GM23248 (cell line): Measurements from ENCODE around the gene ZNF408. TPM values are rescaled to one million over a fixed set of nuclear protein-coding genes. Genes with fewer than 3 reads are reported as not detected.

ENCODE experiments used
- DNase-seq: peaks from one replicate; pipeline ENCODE4 v3.0.0-alpha.2; 2015
- H2AFZ ChIP-seq: fragments of 200-600 bp; sonication (generic); 2 replicates; pipeline ENCODE4 v1.6.1; 2016; ENCODE audit warnings: antibody characterized with exemption
- H3F3A ChIP-seq: fragments of 200-600 bp; sonication (generic); 2 replicates; pipeline ENCODE4 v1.6.1; 2016; ENCODE audit warnings: mild to moderate bottlenecking, antibody characterized with exemption, mixed run types; ENCODE audit not compliant: insufficient read depth
- H3K27ac ChIP-seq: fragments of 200-600 bp; sonication (generic); 2 replicates; pipeline ENCODE4 v1.5.1; 2016; ENCODE audit warnings: mild to moderate bottlenecking
- H3K27me3 ChIP-seq: fragments of 200-600 bp; sonication (generic); replicated peaks from 2 replicates; pipeline ENCODE4 v1.6.1; 2016; ENCODE audit warnings: mild to moderate bottlenecking; ENCODE audit not compliant: insufficient read depth
- H3K36me3 ChIP-seq: fragments of 200-600 bp; sonication (generic); 2 replicates; pipeline ENCODE4 v1.6.1; 2016; ENCODE audit warnings: low read depth, mild to moderate bottlenecking
- H3K4me1 ChIP-seq: fragments of 200-600 bp; sonication (generic); 2 replicates; pipeline ENCODE4 v1.6.1; 2016; ENCODE audit warnings: mild to moderate bottlenecking; ENCODE audit not compliant: insufficient read depth
- H3K4me2 ChIP-seq: fragments of 200-600 bp; sonication (generic); one replicate; pipeline ENCODE4 v1.6.1; 2016; ENCODE audit warnings: mild to moderate bottlenecking; ENCODE audit not compliant: unreplicated experiment
- H3K4me3 ChIP-seq: fragments of 200-600 bp; sonication (generic); 2 replicates; pipeline ENCODE4 v1.5.1; 2016; ENCODE audit warnings: mild to moderate bottlenecking
- H3K79me2 ChIP-seq: fragments of 200-600 bp; sonication (generic); 2 replicates; pipeline ENCODE4 v1.6.1; 2016; ENCODE audit warnings: mild to moderate bottlenecking; ENCODE audit not compliant: insufficient read depth
- H3K9ac ChIP-seq: fragments of 200-600 bp; sonication (generic); 2 replicates; pipeline ENCODE4 v1.6.1; 2016; ENCODE audit warnings: mild to moderate bottlenecking
- H3K9me2 ChIP-seq: fragments of 200-600 bp; sonication (generic); 2 replicates; pipeline ENCODE4 v1.6.1; 2016; ENCODE audit warnings: mixed run types, mild to moderate bottlenecking, moderate library complexity; ENCODE audit not compliant: insufficient read depth
- H3K9me3 ChIP-seq: fragments of 200-600 bp; sonication (generic); one replicate; pipeline ENCODE4 v1.6.1; 2017; ENCODE audit warnings: low read depth
- H4K20me1 ChIP-seq: fragments of 200-600 bp; sonication (generic); 2 replicates; pipeline ENCODE4 v1.6.0; 2016; ENCODE audit not compliant: insufficient read depth
- EZH2 ChIP-seq: fragments of 200-600 bp; sonication (generic); IDR thresholded peaks from 2 replicates; pipeline ENCODE4 v1.6.1; 2018; ENCODE audit warnings: antibody characterized with exemption, mild to moderate bottlenecking; ENCODE audit not compliant: insufficient read depth, poor library complexity, severe bottlenecking
- EZH2phosphoT487 ChIP-seq: fragments of 200-600 bp; sonication (generic); IDR thresholded peaks from 2 replicates; pipeline ENCODE4 v1.6.1; 2018; ENCODE audit warnings: antibody characterized with exemption, moderate library complexity, mild to moderate bottlenecking, low read depth; ENCODE audit not compliant: insufficient read depth
- WGBS, 2 experiments: methylation state at CpG; one replicate each; pipeline ENCODE4 v1.1.6; 2015 to 2017; ENCODE audit warnings: low lambda C conversion rate in 2 of 2, low coverage in 1 of 2; ENCODE audit errors: missing lambda C conversion rate in 2 of 2; 5-methylcytosine and 5-hydroxymethylcytosine counted together
- in situ Hi-C: fragments of 300-500 bp; cut with MboI; formaldehyde crosslinking; loops from 2 replicates; pipeline ENCODE4 v1.15.0; 2020
- polyA plus RNA-seq: library from polyadenylated mRNA; unstranded; fragments of >200 nt; fragmentation: Nextera tagmentation; extraction: Ambion mirVana; gene quantifications from 2 replicates; pipeline ENCODE4 v1.2.1, GENCODE V29; 2016
- total RNA-seq: library from RNA; depleted of rRNA; stranded (reverse); fragments of >200 nt; shearing (Covaris generic); gene quantifications from 2 replicates; pipeline ENCODE4 v1.2.3, GENCODE V29; 2014

ZNF408 gene
- total and polyA plus RNA-seq, 2 experiments from 2014 or later = 9.6 to 9.9 TPM

DNA sequence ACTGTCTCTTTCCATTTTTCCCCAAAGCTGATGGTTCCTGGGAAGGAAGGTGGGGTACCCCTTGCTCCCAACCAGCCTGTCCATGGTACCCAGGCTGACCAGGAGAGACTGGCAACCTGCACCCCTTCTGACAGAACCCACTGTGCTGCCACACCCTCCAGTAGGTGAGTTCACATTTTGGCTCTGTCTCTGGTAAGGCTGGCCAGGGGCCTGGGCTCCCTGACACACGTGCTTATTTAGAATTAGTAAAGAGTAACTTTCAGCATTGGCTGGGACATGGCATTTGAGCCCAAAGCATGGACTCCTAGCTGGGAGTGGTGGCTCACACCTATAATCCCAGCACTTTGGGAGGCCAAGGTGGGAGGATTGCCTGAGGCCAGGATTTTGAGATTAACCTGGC is 35.5 kb upstream of the ZNF408 start:
- Histone ChIP-seq H3K36me3 (peaks cover 37% of the 10 kb centered on the region), H3K79me2 (no peaks in the 10 kb centered on the region), H3K4me2 (no peak overlapping the region), H3K27ac (no peak overlapping the region), H3K27me3 (no peaks in the 10 kb centered on the region), H3K9ac (no peak overlapping the region), H3K4me3 (no peak overlapping the region), H3K4me1 (0 out of 2 replicates have a peak, but pooled peaks cover under 1% of the 10 kb centered on the region), H4K20me1 (no peaks in the 10 kb centered on the region), H3K9me2 (no peaks in the 10 kb centered on the region), H3K9me3 (no peaks in the 10 kb centered on the region), H3F3A (peaks cover 16% of the 10 kb centered on the region; the same call in 1 of the 2 replicates), H2AFZ (no peak overlapping the region)
- 100% methylated on average over 1 of the region's 1 CpG for WGBS, 2 experiments
- no peak for DNase-seq
- in situ Hi-C loops = no loop called here
- no peak for TF ChIP-seq EZH2
- TF ChIP-seq EZH2phosphoT487 = no peak

DNA sequence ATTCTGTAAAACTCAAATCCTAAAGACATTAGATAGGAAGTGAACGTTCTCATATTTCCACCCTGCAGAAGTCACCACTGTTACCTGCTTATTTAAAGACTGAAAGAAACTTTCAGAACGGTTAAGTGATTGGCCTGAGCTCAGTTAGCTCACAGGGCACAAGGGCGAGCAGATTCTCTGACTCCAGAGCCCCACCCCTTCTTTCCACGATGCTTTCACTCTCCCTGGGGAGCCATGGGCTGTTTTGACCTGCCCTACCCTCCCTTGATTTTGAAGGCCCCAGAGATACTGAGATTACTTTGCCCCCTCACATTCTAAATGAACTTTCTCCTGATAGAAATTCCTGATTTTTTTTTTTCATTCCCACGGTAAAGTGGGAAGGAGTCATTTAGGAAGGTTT is 34.3 kb upstream of the ZNF408 start:
- WGBS, 2 experiments = 46 to 56% methylated on average over 5 of the region's 5 CpGs
- H4K20me1 ChIP-seq = no peaks in the 10 kb centered on the region
- H3K9me3 ChIP-seq = no peaks in the 10 kb centered on the region
- no peaks in the 10 kb centered on the region for H3K9me2 ChIP-seq
- peaks cover 4% of the 10 kb centered on the region; the same call in 1 of the 2 replicates for H3K4me1 ChIP-seq
- no peak for DNase-seq
- H3K4me3 ChIP-seq = no peak overlapping the region
- no peaks in the 10 kb centered on the region for H3K27me3 ChIP-seq
- H3K4me2 ChIP-seq = no peak overlapping the region
- TF ChIP-seq EZH2 = no peak
- TF ChIP-seq EZH2phosphoT487 = no peak
- peaks cover 37% of the 10 kb centered on the region for H3K36me3 ChIP-seq
- H3K27ac ChIP-seq = no peak overlapping the region
- H3K9ac ChIP-seq = no peak overlapping the region
- H3F3A ChIP-seq = peaks cover 28% of the 10 kb centered on the region; the same call in 1 of the 2 replicates
- in situ Hi-C loops = no loop called here
- no peaks in the 10 kb centered on the region for H3K79me2 ChIP-seq
- H2AFZ ChIP-seq = no peak overlapping the region

DNA sequence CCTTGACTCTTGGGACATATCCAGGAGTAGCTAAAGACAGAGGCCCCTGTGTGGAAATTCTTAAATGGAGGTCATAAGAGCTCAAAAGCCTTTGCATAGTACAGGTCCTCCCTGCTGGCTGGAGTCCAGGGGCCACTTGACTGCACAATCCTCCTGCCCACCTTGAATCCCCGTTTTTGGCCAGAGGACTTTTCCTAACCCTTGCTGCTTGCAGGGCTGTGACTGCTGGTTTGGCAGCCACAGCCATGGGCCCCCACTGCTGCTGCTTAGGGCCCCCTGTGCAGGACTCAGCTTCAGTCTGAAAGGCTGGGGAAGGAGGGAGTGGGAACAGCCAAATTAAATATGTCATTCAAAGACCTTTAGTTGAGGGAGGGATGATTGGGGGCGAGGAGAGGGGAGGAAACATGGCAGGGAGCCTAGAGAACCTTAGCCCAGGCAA is 33.8 kb upstream of the ZNF408 start:
- no peak for TF ChIP-seq EZH2phosphoT487
- no peak for TF ChIP-seq EZH2
- Histone ChIP-seq H3K4me2 (no peak overlapping the region), H3K9me2 (no peaks in the 10 kb centered on the region), H3K4me1 (peaks cover 5% of the 10 kb centered on the region; the same call in 1 of the 2 replicates), H3K9me3 (no peaks in the 10 kb centered on the region), H3K27me3 (no peaks in the 10 kb centered on the region), H3K27ac (no peak overlapping the region), H2AFZ (no peak overlapping the region), H3F3A (peaks cover 32% of the 10 kb centered on the region; the same call in 1 of the 2 replicates), H3K36me3 (peaks cover 35% of the 10 kb centered on the region), H3K79me2 (no peaks in the 10 kb centered on the region), H3K9ac (no peak overlapping the region), H3K4me3 (no peak overlapping the region), H4K20me1 (no peaks in the 10 kb centered on the region)
- in situ Hi-C loops = no loop called here
- WGBS, 2 experiments = 62 to 74% methylated on average over 2 of the region's 2 CpGs
- DNase-seq = no peak

DNA sequence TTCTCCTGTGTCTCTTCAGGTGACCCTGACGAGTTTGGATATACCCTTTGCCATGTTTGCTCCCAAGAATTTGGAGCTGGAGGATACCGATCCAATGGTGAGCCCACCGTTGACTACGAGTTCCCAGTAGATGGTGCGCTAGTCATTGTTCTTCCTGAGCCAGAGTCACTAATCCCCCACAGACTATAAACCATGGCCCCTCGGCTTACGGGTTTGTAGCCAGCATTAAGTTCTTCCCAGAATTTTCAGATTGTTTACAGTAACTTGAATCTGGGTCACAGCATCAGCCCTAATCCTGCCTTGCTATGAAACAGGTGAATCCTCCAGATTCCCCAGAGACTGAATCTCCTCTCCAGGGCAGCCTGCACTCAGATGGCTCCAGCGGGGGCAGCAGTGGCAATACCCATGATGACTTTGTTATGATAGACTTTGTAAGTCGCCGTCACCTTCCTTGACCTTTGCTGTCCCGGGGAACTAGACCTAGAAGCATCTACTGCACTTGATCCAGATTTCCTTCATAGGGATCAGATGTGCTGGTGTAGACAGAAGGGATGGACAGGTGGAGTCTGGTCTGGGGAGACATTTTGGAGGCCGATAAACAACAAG is 32.2 kb upstream of the ZNF408 start:
- H3K79me2 ChIP-seq = no peaks in the 10 kb centered on the region
- H3K9me3 ChIP-seq = no peaks in the 10 kb centered on the region
- H2AFZ ChIP-seq = no peak overlapping the region
- TF ChIP-seq EZH2phosphoT487 = no peak
- TF ChIP-seq EZH2 = no peak
- no peak overlapping the region for H3K4me3 ChIP-seq
- H3K4me2 ChIP-seq = no peak overlapping the region
- peaks cover 5% of the 10 kb centered on the region; the same call in 1 of the 2 replicates for H3K4me1 ChIP-seq
- 85 to 87% methylated on average over 12 of the region's 12 CpGs for WGBS, 2 experiments
- H3F3A ChIP-seq = peaks cover 28% of the 10 kb centered on the region; the same call in 1 of the 2 replicates
- H3K9me2 ChIP-seq = no peaks in the 10 kb centered on the region
- in situ Hi-C loops = no loop called here
- peaks cover 35% of the 10 kb centered on the region; the same call in 1 of the 2 replicates for H3K36me3 ChIP-seq
- no peaks in the 10 kb centered on the region for H3K27me3 ChIP-seq
- H4K20me1 ChIP-seq = no peaks in the 10 kb centered on the region
- DNase-seq = no peak
- no peak overlapping the region for H3K9ac ChIP-seq
- H3K27ac ChIP-seq = no peak overlapping the region
